ENCODE measurements around the gene ABCG1. TPM values are rescaled to one million over a fixed set of nuclear protein-coding genes. Genes with fewer than 3 reads are reported as not detected.

ABCG1 gene
- total RNA-seq, 1 donor from 2014 or later, result 11.1 TPM

Other genes starting within 250 kb of the ABCG1 start
- gene ZBTB21, start 208.8 kb upstream of the ABCG1 start, total RNA-seq, result 6.6 TPM
- gene UMODL1, start 147.8 kb upstream of the ABCG1 start, total RNA-seq, result not detected
- gene TFF3, start 96.3 kb downstream of the ABCG1 start, total RNA-seq, result 5.3 TPM
- gene TFF2, start 131.9 kb downstream of the ABCG1 start, total RNA-seq, result not detected
- gene TFF1, start 147.4 kb downstream of the ABCG1 start, total RNA-seq, result not detected
- not detected for gene TMPRSS3, start 176.9 kb downstream of the ABCG1 start, total RNA-seq
- gene UBASH3A, start 184.8 kb downstream of the ABCG1 start, total RNA-seq, result not detected